ENCODE data around the gene SIRT3.
"Not testable (repeated sequence)": the region's sequence is repeated elsewhere in the genome, so short reads cannot be mapped to it uniquely, and the experiment has no call there.

The SIRT3 gene

GRCh38 chr11:232783-233565 is 3.2 kb downstream of the SIRT3 start:
- no peaks in the 10 kb centered on the region for H3K27me3 ChIP-seq (ENCODE audit: control insufficient read depth, insufficient read depth, low read length)
- no peak overlapping the region for H3K9ac ChIP-seq (ENCODE audit: low read depth, low read length)
- no peaks in the 10 kb centered on the region for H3K36me3 ChIP-seq (ENCODE audit: insufficient read depth, low read length)
- H3K4me2 ChIP-seq (ENCODE audit: low read length): no peak overlapping the region
- H3K9me3 ChIP-seq (replicated peaks; ENCODE audit: low read length): no peaks in the 10 kb centered on the region
- H3K4me1 ChIP-seq (ENCODE audit: control insufficient read depth, insufficient read depth, low read length): peaks cover 13% of the 10 kb centered on the region
- H3K4me3 ChIP-seq (ENCODE audit: low read length): no peak overlapping the region

- Histone ChIP-seq H3K4me1 (ENCODE audit: control insufficient read depth, insufficient read depth, low read length) (peaks cover 12% of the 10 kb centered on the region), H3K9me3 (replicated peaks; ENCODE audit: low read length) (no peaks in the 10 kb centered on the region), H3K4me2 (ENCODE audit: low read length) (no peak overlapping the region), H3K27me3 (ENCODE audit: control insufficient read depth, insufficient read depth, low read length) (no peaks in the 10 kb centered on the region), H3K9ac (ENCODE audit: low read depth, low read length) (no peak overlapping the region), H3K4me3 (ENCODE audit: low read length) (no peak overlapping the region), H3K36me3 (ENCODE audit: insufficient read depth, low read length) (no peaks in the 10 kb centered on the region)
Observed at GRCh38 chr11:230431-230830, 5.7 kb downstream of the SIRT3 start.

- no peak overlapping the region for H3K4me3 ChIP-seq (ENCODE audit: low read length)
- no peaks in the 10 kb centered on the region for H3K27me3 ChIP-seq (ENCODE audit: control insufficient read depth, insufficient read depth, low read length)
- no peaks in the 10 kb centered on the region for H3K9me3 ChIP-seq (replicated peaks; ENCODE audit: low read length)
- H3K4me2 ChIP-seq (ENCODE audit: low read length): no peak overlapping the region
- H3K4me1 ChIP-seq (ENCODE audit: control insufficient read depth, insufficient read depth, low read length): peaks cover 7% of the 10 kb centered on the region
- H3K9ac ChIP-seq (ENCODE audit: low read depth, low read length): no peak overlapping the region
- no peaks in the 10 kb centered on the region for H3K36me3 ChIP-seq (ENCODE audit: insufficient read depth, low read length)
Observed at GRCh38 chr11:227824-228379, 8.2 kb downstream of the SIRT3 start.

GRCh38 chr11:225734-226453 is 10.2 kb downstream of the SIRT3 start:
- no peak overlapping the region for H3K9ac ChIP-seq (ENCODE audit: low read depth, low read length)
- H3K4me3 ChIP-seq (ENCODE audit: low read length): no peak overlapping the region
- no peak overlapping the region for H3K4me2 ChIP-seq (ENCODE audit: low read length)
- no peaks in the 10 kb centered on the region for H3K9me3 ChIP-seq (replicated peaks; ENCODE audit: low read length)
- H3K36me3 ChIP-seq (ENCODE audit: insufficient read depth, low read length): no peaks in the 10 kb centered on the region
- peaks cover 7% of the 10 kb centered on the region for H3K4me1 ChIP-seq (ENCODE audit: control insufficient read depth, insufficient read depth, low read length)
- H3K27me3 ChIP-seq (ENCODE audit: control insufficient read depth, insufficient read depth, low read length): no peaks in the 10 kb centered on the region

GRCh38 chr11:224424-224823 is 11.7 kb downstream of the SIRT3 start:
- no peak overlapping the region for H3K4me3 ChIP-seq (ENCODE audit: low read length)
- H3K9me3 ChIP-seq (replicated peaks; ENCODE audit: low read length): no peaks in the 10 kb centered on the region
- no peak overlapping the region for H3K9ac ChIP-seq (ENCODE audit: low read depth, low read length)
- H3K27me3 ChIP-seq (ENCODE audit: control insufficient read depth, insufficient read depth, low read length): no peaks in the 10 kb centered on the region
- peaks cover 7% of the 10 kb centered on the region for H3K4me1 ChIP-seq (ENCODE audit: control insufficient read depth, insufficient read depth, low read length)
- no peaks in the 10 kb centered on the region for H3K36me3 ChIP-seq (ENCODE audit: insufficient read depth, low read length)
- H3K4me2 ChIP-seq (ENCODE audit: low read length): no peak overlapping the region

GRCh38 chr11:223884-224283 is 12.3 kb downstream of the SIRT3 start:
- Histone ChIP-seq H3K4me2 (ENCODE audit: low read length) (no peak overlapping the region), H3K4me1 (ENCODE audit: control insufficient read depth, insufficient read depth, low read length) (peaks cover 7% of the 10 kb centered on the region), H3K4me3 (ENCODE audit: low read length) (no peak overlapping the region), H3K36me3 (ENCODE audit: insufficient read depth, low read length) (no peaks in the 10 kb centered on the region), H3K9me3 (replicated peaks; ENCODE audit: low read length) (no peaks in the 10 kb centered on the region), H3K27me3 (ENCODE audit: control insufficient read depth, insufficient read depth, low read length) (no peaks in the 10 kb centered on the region), H3K9ac (ENCODE audit: low read depth, low read length) (no peak overlapping the region)

GRCh38 chr11:223026-223789 is 12.9 kb downstream of the SIRT3 start:
- no peaks in the 10 kb centered on the region for H3K9me3 ChIP-seq (replicated peaks; ENCODE audit: low read length)
- H3K4me3 ChIP-seq (ENCODE audit: low read length): no peak overlapping the region
- no peaks in the 10 kb centered on the region for H3K36me3 ChIP-seq (ENCODE audit: insufficient read depth, low read length)
- H3K9ac ChIP-seq (ENCODE audit: low read depth, low read length): no peak overlapping the region
- H3K4me1 ChIP-seq (ENCODE audit: control insufficient read depth, insufficient read depth, low read length): peaks cover 7% of the 10 kb centered on the region
- H3K4me2 ChIP-seq (ENCODE audit: low read length): no peak overlapping the region
- H3K27me3 ChIP-seq (ENCODE audit: control insufficient read depth, insufficient read depth, low read length): no peaks in the 10 kb centered on the region

- no peak overlapping the region for H3K4me2 ChIP-seq (ENCODE audit: low read length)
- H3K9ac ChIP-seq (ENCODE audit: low read depth, low read length): no peak overlapping the region
Observed at GRCh38 chr11:221998-222789, 13.9 kb downstream of the SIRT3 start.

GRCh38 chr11:221539-221938 is 14.6 kb downstream of the SIRT3 start:
- Histone ChIP-seq H3K4me3 (ENCODE audit: low read length) (no peak overlapping the region), H3K27me3 (ENCODE audit: control insufficient read depth, insufficient read depth, low read length) (no peaks in the 10 kb centered on the region), H3K36me3 (ENCODE audit: insufficient read depth, low read length) (no peaks in the 10 kb centered on the region), H3K9ac (ENCODE audit: low read depth, low read length) (no peak overlapping the region), H3K9me3 (replicated peaks; ENCODE audit: low read length) (no peaks in the 10 kb centered on the region), H3K4me1 (ENCODE audit: control insufficient read depth, insufficient read depth, low read length) (peaks cover 7% of the 10 kb centered on the region), H3K4me2 (ENCODE audit: low read length) (no peak overlapping the region)

More at GRCh38 chr11:221998-222789, 13.9 kb downstream of the SIRT3 start:
- no peaks in the 10 kb centered on the region for H3K27me3 ChIP-seq (ENCODE audit: control insufficient read depth, insufficient read depth, low read length)
- H3K36me3 ChIP-seq (ENCODE audit: insufficient read depth, low read length): no peaks in the 10 kb centered on the region
- H3K4me1 ChIP-seq (ENCODE audit: control insufficient read depth, insufficient read depth, low read length): peaks cover 7% of the 10 kb centered on the region
- H3K4me3 ChIP-seq (ENCODE audit: low read length): no peak overlapping the region
- no peaks in the 10 kb centered on the region for H3K9me3 ChIP-seq (replicated peaks; ENCODE audit: low read length)

- not testable (repeated sequence) for H3K9ac ChIP-seq (ENCODE audit: low read depth, low read length); H3K4me1 ChIP-seq (ENCODE audit: control insufficient read depth, insufficient read depth, low read length); H3K27me3 ChIP-seq (ENCODE audit: control insufficient read depth, insufficient read depth, low read length); H3K4me2 ChIP-seq (ENCODE audit: low read length); H3K36me3 ChIP-seq (ENCODE audit: insufficient read depth, low read length); H3K9me3 ChIP-seq (replicated peaks; ENCODE audit: low read length); H3K4me3 ChIP-seq (ENCODE audit: low read length)
Observed at GRCh38 chr11:220641-221215, 15.4 kb downstream of the SIRT3 start.
